SKM-1 (cell line): ENCODE measurements around the gene SHLD1.
"Not testable (repeated sequence)": the region's sequence is repeated elsewhere in the genome, so short reads cannot be mapped to it uniquely, and the experiment has no call there.

ENCODE experiments used
- DNase-seq: peaks from one replicate; lab custom pipeline; 2025; ENCODE audit not compliant: unreplicated experiment; lab: John Stamatoyannopoulos, UW

The SHLD1 gene

DNA sequence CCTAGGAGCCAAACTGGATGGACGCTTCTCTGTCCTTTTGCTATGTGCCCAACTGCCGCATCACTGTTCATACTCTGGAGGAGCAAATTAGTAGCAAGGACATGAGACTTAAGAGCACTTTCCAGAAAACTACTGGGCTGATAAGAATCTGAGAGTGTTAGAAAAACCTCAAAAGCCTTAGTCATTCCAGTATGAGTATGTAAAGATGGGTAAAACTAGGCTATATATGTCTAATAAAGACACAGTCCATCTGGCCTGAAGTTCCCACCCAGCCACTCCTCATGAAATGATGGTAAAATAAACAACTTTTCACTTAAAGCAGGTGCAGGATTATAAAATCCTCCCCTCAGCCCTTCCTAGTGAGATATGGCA lies 30.6 kb downstream of the SHLD1 start:
- no peak for DNase-seq

DNA sequence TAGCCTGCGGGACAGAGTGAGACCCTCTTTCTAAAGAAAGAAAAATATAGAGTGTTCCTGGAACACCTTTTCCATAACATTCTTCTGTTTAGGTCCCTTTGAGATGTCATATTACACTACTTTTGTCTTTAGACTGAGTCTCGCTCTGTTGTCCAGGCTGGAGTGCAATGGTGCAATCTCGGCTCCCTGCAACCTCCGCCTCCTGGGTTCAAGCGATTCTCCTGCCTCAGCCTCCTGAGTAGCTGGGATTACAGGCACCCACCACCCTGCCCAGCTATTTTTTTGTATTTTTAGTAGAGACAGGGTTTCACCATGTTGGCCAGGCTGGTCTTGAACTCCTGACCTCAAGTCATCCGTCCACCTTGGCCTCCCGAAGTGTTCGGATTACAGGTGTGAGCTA lies 31.2 kb downstream of the SHLD1 start:
- DNase-seq = not testable (repeated sequence)

DNA sequence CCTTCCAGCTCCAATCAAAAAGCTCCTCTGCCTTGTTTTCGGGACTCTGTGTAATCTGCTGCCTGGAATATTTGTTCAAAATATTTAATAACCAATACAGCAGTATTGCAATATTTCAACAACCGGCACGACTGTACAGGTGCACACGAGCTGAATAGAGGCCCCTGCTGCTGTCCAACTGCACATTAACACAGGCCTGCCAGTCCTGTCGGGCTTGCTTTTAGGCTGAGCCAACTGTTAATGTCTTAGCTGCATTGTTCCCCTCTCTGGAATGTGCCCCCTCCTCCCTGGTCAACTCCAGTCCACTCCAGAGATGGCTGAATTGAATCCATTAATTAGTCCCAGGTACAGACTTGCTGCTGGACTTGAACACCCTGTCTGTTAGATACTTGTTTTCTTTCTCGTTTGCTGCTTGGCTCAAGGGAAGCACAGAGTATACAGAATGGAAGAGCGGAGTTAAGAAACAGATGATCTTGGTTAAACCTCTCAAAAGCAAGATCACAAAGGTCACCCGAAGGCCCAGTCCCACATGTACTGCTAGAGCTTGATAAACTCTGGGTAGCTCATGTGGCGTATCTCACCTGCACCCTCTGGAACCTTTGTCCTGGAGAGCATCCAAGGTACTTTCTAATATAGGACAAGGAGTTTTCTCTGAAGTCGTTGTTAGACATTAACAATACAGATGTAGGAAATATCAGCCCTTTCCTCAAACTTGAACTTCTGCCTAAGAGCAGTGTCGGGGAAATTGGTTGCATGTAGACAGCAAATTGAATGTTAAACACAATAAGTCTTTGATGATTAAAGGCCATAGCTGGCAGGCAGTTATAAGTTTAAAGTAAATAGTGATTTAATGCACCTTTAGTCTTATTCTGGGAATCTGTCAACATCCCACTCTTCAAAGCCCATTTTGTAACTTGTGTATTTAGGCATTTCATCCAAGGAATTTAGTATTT lies 31.9 kb downstream of the SHLD1 start:
- no peak for DNase-seq

GRCh38 chr20:5784735-5785134 lies 34.5 kb downstream of the SHLD1 start:
- DNase-seq = no peak

DNA sequence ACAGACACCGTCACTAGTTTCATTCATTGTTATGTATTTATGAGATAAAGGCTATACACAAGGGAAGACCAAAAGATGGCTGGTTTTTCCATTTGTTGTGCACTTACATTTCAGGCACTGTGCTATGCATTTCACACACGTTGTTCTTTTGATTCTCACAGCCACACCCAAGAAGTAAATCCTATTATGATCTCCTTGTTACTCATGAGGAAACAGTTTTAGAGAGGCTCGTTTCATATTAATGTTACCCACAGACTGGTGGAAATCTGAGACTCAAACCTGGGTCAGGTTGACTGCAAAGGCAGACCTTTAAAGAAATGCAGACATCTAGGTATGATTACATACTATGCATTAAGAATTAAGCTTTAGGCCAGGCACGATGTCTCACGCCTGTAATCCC lies 34.9 kb downstream of the SHLD1 start:
- no peak for DNase-seq

DNA sequence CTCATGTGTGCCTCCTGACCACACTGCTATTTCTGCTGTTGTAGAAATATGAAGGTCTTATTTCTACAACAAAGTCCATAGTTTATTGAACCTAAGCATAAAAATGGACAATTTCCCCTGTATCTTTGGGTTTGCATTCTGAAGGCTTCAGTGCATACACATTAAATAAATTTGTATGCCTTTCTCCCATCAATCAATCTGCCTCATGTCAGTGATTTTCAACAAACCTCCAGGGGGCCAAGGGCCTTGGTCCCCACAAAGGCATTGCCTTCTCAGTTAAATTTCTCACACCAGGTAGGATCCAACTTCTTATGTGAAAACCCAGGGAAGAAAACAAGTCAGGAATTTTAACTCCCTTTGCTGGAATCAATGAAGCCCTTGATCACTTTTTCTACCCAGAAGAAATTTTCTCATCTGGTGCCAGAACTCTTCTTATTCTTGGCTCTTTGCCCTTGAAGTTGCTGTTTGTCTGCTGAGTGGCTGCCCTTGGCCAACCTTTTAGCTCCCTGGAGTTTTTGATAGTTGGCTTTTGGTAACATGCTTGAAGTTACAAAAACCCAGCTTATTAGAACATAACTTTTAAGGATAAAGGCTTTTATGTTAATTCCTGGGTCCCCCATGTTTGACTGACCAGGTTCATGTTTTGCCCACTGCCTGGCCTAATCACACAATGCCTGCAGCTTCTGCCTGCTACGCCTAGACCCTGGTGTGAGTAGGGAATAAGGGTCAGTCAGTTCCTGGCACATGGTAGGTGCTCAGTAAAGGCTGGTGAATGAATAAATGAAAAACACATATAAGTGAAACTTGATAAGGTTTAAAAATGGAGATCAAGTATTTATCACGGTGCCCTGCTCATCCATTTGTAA lies 37.0 kb downstream of the SHLD1 start:
- DNase-seq = no peak

DNA sequence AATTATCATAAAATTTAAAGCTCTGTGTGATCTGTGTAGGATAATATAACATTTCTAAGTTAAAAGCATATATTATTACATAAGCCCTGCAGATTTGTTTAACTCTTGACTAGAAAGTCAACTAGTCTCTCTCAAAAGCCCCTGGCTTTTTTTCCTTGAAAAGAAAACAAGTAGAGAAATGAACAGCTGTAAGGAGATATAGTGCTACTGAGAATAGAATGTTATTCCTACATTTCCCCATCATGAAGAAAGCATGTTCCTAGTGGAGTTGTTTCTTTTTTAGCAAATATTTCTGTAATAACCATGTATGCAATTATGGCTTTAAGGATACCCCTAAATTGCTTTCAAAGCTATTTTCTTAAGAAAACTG lies 37.6 kb downstream of the SHLD1 start:
- no peak for DNase-seq

DNA sequence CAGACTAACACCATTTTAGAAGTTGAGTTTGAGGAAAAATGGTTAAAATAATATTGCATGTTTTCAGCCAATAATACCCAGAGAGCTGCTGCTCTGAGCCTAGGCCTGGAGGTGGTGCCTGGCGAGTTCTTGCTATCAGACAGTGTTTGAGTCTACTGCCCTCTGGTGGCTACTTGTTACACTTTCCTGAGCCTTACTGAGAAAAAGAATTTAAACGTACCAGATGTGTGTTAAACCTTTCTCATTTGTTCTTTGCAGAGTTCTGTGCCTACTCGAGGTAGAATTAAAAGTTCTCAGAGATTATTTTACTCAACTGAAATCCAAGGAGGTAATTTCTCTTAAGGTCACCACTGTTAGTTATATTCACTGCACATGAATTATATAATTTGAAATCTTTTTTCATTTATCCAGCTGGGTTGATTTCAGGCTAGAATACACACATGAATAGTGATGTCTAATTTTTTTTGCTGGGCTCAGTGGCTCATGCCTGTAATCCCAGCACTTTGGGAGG lies 38.2 kb downstream of the SHLD1 start:
- peak; percentile 8 for DNase-seq

DNA sequence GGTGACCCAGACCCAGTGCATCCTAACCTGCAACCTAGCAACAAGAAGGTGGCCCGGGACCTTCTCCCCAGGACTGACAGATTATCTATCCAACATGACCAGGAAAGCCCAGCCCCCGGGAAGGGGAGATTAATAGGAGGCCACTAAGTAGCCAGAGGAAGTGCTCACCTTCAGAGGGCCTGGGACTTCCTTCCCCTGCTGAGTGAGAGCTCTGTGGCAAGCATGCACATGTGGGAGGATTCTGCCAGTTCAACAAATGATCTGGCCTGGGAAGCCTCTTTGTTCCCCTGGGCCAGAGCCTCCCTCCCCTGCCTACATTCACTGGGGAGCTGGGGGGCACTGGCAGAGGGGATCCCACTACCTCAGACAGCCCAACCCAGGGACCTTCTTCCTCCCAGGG lies 39.6 kb downstream of the SHLD1 start:
- no peak for DNase-seq

GRCh38 chr20:5793916-5794315 lies 43.7 kb downstream of the SHLD1 start:
- no peak for DNase-seq

- no peak for DNase-seq
Observed at GRCh38 chr20:5796331-5797040, 46.3 kb downstream of the SHLD1 start.

GRCh38 chr20:5797165-5797564 lies 47.0 kb downstream of the SHLD1 start:
- DNase-seq = no peak

- DNase-seq = no peak
Observed at GRCh38 chr20:5797843-5798462, 47.8 kb downstream of the SHLD1 start.

GRCh38 chr20:5803754-5804303 lies 53.6 kb downstream of the SHLD1 start:
- DNase-seq = not testable (repeated sequence)

- no peak for DNase-seq
Observed at GRCh38 chr20:5806457-5807263, 56.5 kb downstream of the SHLD1 start.

DNA sequence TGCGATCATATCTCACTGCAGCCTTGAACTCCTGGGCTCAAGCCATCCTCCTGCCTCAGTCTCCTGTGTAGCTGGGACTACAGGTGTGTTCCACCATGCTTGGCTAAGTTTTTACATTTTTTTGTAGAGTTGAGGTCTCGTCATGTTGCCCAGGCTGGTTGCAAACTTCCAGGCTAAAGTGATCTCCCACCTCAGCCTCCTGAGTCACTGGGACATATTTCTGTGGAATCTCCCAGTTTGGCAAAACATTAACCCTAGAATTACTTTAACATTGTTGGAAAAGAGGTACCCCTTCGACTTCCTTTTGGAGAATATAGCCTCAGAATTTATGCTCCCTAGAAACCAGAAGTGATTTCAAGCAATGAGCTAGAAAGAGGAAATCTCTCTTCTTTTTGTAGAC lies 57.2 kb downstream of the SHLD1 start:
- no peak for DNase-seq

GRCh38 chr20:5808901-5809300 lies 58.7 kb downstream of the SHLD1 start:
- no peak for DNase-seq

GRCh38 chr20:5809495-5809894 lies 59.3 kb downstream of the SHLD1 start:
- no peak for DNase-seq

DNA sequence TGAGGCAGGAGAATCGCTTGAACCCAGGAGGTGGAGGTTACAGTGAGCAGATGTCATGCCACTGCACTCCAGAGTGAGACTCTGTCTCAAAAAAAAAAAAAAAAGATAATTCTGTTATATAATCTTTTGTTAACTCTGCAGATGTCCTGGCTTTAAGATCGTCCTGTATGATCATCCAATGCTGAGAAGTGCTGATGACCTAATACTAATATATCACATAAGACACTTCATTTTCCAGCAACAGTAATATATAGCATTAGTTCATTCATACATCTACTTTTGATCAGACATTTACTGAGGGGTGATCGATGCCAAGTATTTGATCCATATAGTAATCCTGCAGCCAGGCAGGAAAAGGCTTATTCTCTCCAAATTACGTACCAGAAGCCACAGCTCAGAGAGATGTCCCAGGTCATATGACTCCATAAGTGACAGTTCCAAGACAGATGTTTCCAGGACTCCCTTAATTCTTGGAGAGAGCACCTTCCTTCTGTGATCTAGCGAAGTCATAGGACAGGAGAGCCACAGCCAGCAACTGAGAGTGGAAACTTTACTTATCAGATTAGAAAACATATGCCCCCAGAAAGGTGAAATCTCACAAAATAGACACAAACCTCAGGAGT lies 60.7 kb downstream of the SHLD1 start:
- no peak for DNase-seq
